NCI-H1417 treated with DMSO at 0.1 percent for 48 hours (cell line): ENCODE measurements around the gene CGREF1.
"Not testable (repeated sequence)": the region's sequence is repeated elsewhere in the genome, so short reads cannot be mapped to it uniquely, and the experiment has no call there.

Experiments used
- DNase-seq: peaks from one replicate; lab custom pipeline; 2025; lab: John Stamatoyannopoulos, UW

The CGREF1 gene

GRCh38 chr2:27137322-27137935, 18.5 kb upstream of the CGREF1 start:
- no peak for DNase-seq

GRCh38 chr2:27136751-27137150, 17.8 kb upstream of the CGREF1 start:
- no peak for DNase-seq

DNA sequence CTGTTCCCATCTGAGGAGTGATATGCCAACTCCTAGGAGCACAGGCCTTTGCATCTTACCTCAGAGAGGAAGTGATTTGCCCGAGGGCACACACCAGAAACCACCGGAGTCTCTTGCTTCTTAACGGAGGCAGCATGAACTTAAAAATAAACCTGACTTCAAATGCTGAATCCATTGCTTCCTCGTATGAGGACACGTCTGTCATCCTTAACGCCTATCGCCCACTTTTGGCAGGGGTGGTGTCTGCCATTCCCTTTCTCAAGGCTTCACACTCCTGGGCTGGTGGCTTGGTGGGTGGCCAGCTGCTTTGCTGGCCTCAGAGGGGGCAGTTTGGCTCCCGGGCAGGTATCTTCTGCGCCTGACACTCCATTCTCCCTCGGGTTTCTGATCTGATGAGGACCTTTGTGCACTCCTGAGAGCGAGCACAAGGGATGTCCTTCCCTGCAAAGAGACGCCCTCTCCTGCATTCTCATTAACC, 16.6 kb upstream of the CGREF1 start:
- no peak for DNase-seq

- no peak for DNase-seq
Measured at GRCh38 chr2:27134781-27135477, 16.0 kb upstream of the CGREF1 start.

GRCh38 chr2:27133905-27134780, 15.2 kb upstream of the CGREF1 start, which contains the start of gene PREB:
TSS of gene PREB (minus strand) at chr2:27134636. CDS start at chr2:27134421, 215 bp downstream.
- peak; percentile 87 for DNase-seq

GRCh38 chr2:27133195-27133875, 14.4 kb upstream of the CGREF1 start:
- no peak for DNase-seq

- DNase-seq = no peak
Measured at GRCh38 chr2:27131429-27131828, 12.5 kb upstream of the CGREF1 start.

DNA sequence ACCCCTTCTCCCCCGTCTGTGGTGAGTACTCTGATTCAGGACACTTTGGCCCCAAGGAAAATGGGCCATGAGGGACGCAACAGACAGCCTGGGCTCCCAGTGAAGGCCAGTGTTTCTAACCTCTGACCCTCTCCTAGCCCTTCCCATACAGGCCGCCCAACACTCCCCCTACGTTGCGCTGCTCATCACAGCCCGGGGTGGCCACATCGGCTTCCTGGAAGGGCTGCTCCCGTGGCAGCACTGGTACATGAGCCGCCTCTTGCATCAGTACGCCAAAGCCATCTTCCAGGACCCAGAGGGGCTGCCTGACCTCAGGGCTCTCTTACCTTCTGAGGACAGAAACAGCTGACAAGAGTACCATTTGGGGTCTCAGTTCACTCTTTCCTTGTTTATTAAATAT, 11.5 kb upstream of the CGREF1 start:
- DNase-seq = no peak

- DNase-seq = no peak
Measured at GRCh38 chr2:27128668-27129571, 10.0 kb upstream of the CGREF1 start.

- DNase-seq = no peak
Measured at GRCh38 chr2:27127883-27128667, 9.1 kb upstream of the CGREF1 start.

DNA sequence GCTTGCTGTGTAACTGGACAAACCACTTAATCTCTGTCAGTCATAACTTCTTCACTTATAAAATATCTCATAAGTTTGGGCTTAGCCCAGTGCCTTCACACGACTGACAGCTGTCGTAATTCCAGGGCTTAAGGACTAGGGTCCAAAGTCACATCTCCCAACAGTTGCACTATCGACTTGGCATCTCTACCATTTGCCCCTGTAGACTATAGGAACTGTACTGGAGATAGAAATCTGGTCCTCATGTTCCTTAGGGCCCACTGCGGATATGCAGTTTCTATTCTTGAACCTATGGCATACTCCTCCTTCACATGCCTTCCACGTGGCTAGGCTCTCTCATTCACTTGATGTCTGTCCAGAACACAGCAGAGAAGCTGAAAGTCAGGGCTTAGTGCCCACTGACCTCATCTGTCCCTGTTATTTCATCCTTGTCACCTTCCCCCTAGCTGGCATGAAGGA, 7.4 kb upstream of the CGREF1 start:
- DNase-seq = no peak

DNA sequence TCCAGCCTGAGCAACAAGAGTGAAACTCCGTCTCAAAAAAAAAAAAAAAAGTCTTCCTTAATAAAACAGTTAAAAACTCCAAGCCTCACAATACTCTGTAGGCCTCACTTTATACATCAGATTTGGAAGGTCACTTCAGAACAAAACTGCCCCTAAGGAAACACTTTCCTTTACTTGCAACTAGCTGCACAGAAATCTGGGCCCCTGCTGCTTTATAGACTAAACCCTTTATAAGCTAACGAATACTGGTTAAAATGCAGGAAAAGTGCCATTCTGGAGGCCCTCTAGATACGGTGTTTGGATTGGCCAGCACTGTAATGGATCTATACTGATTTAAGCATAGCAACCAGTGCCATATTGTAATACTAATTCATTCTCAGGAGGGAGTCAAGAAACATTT, 6.2 kb upstream of the CGREF1 start:
- DNase-seq = no peak

DNA sequence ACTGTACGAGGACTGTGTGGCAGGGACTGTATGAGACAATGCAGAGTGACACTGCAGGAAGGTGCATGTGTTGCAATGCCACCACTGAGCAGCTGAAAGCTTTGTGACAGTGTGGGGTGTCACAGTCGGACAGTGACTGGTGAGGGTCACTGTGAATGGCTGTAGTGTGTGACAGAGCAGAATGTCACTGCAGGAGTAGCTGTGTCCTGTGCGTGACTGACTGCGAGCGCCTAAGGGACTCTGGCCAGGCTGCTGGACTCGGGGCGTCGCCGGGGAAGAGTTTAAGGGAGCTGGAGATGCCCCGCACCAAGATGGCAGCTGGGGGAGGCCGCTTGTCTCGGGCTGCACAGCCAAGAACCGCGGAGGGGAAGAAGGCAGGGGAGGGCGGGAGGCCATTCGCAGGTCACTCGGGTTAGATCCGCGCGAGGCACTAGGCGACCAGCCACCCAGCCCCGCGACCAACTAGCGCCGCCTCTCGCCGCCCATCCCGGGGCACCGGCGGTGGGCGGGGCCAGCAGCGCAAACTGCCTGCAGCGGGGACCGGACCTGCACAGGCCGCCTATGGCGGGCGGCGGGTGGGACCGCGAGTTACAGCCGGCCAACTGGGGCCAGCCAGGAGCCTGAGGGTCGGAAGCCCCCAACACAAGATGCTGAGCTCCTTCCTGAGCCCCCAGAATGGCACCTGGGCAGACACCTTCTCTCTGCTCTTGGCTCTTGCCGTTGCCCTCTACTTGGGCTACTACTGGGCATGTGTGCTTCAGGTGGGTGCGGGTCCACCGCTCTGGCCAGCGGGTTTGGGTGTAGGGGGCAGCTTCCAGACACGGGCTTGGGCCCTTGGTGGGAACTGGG, 4.6 kb upstream of the CGREF1 start, which contains the start of gene ABHD1:
Gene ABHD1 (plus strand): TSS at position 514 of the 849 bp plus-strand sequence. CDS start 134 bp downstream, at position 648.
- no peak for DNase-seq

GRCh38 chr2:27122791-27123190, 3.9 kb upstream of the CGREF1 start:
- no peak for DNase-seq

DNA sequence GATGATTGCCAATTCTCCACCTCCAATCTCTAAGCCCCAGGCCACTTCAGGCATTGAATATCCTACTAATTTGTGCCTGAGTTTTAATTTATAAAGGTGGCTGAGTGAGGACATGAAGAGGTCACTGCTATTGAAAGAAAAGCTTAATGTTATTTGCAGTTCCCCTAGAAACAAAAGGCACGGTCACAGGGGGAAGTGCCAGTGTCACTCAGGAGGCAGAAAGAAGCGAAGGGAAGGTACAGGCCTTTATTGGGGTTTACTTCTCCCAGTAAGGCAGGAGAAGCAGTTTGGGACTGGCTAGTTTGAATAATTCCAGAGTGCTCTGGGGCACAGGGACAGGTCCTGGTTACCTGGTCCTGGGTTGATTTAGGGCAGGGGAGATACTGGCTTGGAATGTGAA, 3.0 kb upstream of the CGREF1 start:
- DNase-seq = no peak

- DNase-seq = not testable (repeated sequence)
Measured at GRCh38 chr2:27119330-27119670, 372 bp upstream of the CGREF1 start.

DNA sequence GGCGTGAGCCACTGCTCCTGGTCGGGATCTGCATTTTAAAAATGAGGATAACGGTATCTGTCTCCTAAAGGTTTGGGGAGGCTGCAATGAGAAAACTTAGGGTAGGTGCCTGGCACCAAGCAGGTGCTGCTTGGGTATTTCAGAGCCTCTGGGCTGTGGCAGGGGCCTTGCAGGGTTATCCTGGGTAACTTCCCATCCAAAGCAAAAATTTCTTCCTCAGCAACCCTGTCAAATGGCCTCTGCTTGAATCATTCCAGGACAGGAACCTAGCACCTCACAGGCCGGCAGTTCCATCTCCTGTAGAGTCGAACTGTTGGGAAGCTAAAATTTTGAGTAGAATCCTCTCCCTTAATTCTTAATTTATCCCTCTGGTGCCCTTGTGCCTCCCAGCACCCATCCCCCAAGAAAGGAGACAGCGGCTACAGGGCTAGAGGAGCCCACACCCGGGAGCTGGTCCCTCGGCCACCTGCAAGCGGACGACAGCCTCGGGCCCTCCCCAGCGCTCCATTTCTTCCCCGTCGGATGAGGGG, 868 bp downstream of the CGREF1 start:
- no peak for DNase-seq

GRCh38 chr2:27115519-27115918, 3.4 kb downstream of the CGREF1 start:
- DNase-seq = no peak
